ENCODE results near the gene KCNJ5.

The KCNJ5 gene

GRCh38 chr11:128962896-128963295 is 71.7 kb downstream of the KCNJ5 start:
- no peak for FAIRE-seq

- no peak for FAIRE-seq
Measured at GRCh38 chr11:128963744-128964325, 72.7 kb downstream of the KCNJ5 start.

- FAIRE-seq, result no peak
Measured at GRCh38 chr11:128964463-128964930, 73.3 kb downstream of the KCNJ5 start.

GRCh38 chr11:128965485-128965884 is 74.3 kb downstream of the KCNJ5 start:
- no peak for FAIRE-seq

- no peak for FAIRE-seq
Measured at GRCh38 chr11:128967578-128967977, 76.4 kb downstream of the KCNJ5 start.

- FAIRE-seq, result no peak
Measured at GRCh38 chr11:128968916-128969315, 77.8 kb downstream of the KCNJ5 start.

Measured in G401.6 (cell line).